SK-N-MC (cell line): ENCODE measurements around the gene RTN4RL1.

ENCODE experiments used
- EZH2 ChIP-seq: fragments of 200-600 bp; sonication (generic); IDR thresholded peaks from one replicate; pipeline ENCODE4 v1.6.1; 2017; ENCODE audit warnings: antibody characterized with exemption
- FOXP2 ChIP-seq: optimal IDR thresholded peaks from 2 replicates; pipeline ENCODE3; 2011; ENCODE audit warnings: mild to moderate bottlenecking, moderate library complexity; ENCODE audit not compliant: insufficient read depth; ENCODE audit errors: extremely low read length, control extremely low read depth
- POLR2AphosphoS5 ChIP-seq: IDR thresholded peaks from 2 replicates; pipeline ENCODE4 v1.6.1; 2012; ENCODE audit warnings: mild to moderate bottlenecking, low read depth, low read length, borderline replicate concordance

DNA sequence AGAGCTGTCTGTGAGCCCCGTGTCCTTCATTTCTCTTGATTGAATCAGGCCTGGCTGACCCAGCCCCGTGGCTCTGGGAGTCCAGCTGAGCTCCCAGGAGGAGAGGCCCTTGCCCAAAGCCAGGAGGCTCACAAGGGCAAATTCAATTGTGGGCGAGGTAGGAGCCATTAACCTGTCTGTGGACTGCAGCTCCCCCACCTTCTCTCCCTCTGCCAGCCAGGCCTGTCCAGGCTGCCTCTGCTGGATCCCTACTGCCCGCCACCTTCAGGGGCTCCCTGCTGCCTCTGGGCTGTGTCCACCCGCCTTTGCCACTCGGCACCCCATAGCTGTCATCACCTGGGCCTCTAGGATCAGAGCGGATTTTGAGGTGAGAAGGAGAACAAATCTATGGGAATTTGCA, 61.9 kb downstream of the RTN4RL1 start:
- TF ChIP-seq EZH2 = no peak
- no peak for TF ChIP-seq POLR2AphosphoS5
- no peak for TF ChIP-seq FOXP2
